Activated CD4-positive, alpha-beta T cell treated with anti-CD3 and anti-CD28 coated beads, Interleukin-2, amount 50 U/mL, for 24 hours (primary cell): Measurements from ENCODE around the gene EDN1.

Experiments used
- DNase-seq, 2 donors: peaks; one replicate each; pipeline ENCODE4 v3.0.0-alpha.2; 2020; ENCODE audit warnings: low read depth in 1 of 2, low spot score in 1 of 2

Gene EDN1

DNA sequence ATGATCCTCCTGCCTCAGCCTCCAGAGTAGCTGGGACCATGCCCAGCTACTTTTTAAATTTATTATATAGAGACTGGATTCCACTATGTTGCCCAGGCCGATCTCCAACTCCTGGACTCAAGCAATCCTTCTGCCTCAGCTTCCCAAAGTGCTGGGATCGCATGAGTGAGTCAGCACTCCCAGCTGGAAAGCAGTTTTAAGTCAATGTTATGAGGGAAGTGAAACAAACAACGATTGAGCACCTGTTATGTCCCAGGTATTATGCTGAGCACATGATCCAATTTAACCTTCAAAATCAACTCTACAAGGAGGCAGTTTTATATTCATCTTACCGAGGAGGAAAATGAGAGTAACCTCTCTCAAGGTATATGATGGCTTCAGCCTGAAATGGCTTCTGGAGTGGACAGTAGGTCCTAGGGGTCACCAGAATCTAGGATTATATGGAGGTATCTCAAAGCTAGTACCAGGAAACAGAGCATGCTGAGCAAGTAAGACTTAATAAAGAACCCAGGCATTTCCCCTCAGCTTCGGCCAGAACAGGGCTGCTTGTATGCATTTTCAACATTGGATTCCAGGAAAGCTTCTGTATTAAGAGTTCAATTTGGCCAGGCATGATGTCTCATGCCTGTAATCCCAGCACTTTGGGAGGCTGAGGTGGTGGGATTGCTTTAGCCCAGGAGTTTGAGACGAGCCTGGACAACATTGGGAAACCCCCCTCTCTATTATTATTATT, 55.0 kb downstream of the EDN1 start:
- no peak for DNase-seq

DNA sequence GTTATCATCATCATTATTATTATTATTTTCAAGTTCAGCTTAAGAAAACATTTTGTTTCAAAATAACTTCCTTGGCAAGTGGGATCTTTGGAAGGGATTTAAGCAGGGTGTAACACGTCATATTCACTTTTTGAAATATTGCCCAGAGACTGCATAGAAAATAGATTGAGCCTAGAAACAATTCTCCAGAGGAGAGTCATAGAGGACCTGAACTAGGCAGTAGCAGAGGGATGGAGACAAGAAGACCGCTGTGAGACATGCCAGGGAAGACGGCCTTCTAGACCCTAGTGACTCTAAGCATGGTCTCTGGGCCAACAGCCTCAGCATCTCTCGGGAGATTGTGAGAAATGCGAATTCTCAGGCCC, 55.5 kb downstream of the EDN1 start:
- no peak for DNase-seq
